PC-3 (cell line): Measurements from ENCODE around the gene TMEM161A.

Source experiments
- EZH2 ChIP-seq: fragments of 300-600 bp; sonication (generic); IDR thresholded peaks from one replicate; pipeline ENCODE4 v1.6.1; 2017; ENCODE audit warnings: antibody characterized with exemption, mild to moderate bottlenecking, low read length; ENCODE audit not compliant: unreplicated experiment
- TF ChIP-seq, protein P1 (sequence below): fragments of 300-600 bp; sonication (generic); conservative IDR thresholded peaks from 2 replicates; pipeline ENCODE4 v1.5.1; 2017; ENCODE audit warnings: antibody characterized with exemption, low read depth, mild to moderate bottlenecking, low read length

DNA sequence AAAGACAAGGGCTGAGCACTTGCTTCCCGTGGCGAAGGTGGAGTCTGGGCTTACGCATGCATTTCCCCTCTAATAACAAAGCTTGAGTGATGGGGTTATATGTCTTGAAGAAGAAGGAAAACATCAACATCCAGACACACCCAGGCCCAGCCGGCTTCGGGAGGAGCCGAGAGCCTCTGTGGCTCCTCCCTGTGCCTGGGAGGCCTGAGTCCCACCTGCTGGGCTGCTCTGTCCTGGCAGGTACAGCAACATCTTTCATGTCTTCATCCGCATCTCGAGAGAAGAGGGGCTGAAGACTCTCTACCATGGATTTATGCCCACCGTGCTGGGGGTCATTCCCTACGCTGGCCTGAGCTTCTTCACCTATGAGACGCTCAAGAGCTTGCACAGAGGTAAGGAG, 30.6 kb downstream of the TMEM161A start:
- TF ChIP-seq, protein P1, sequence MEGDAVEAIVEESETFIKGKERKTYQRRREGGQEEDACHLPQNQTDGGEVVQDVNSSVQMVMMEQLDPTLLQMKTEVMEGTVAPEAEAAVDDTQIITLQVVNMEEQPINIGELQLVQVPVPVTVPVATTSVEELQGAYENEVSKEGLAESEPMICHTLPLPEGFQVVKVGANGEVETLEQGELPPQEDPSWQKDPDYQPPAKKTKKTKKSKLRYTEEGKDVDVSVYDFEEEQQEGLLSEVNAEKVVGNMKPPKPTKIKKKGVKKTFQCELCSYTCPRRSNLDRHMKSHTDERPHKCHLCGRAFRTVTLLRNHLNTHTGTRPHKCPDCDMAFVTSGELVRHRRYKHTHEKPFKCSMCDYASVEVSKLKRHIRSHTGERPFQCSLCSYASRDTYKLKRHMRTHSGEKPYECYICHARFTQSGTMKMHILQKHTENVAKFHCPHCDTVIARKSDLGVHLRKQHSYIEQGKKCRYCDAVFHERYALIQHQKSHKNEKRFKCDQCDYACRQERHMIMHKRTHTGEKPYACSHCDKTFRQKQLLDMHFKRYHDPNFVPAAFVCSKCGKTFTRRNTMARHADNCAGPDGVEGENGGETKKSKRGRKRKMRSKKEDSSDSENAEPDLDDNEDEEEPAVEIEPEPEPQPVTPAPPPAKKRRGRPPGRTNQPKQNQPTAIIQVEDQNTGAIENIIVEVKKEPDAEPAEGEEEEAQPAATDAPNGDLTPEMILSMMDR: no peak
- no peak for TF ChIP-seq EZH2
